SH-SY5Y (cell line): ENCODE data around the gene SMARCC1.

Experiments used
- GATA2 ChIP-seq: IDR thresholded peaks from 2 replicates; pipeline ENCODE4 v1.6.1; 2011; ENCODE audit warnings: mild to moderate bottlenecking, low read depth, low read length
- GATA3 ChIP-seq: IDR thresholded peaks from 2 replicates; pipeline ENCODE4 v1.6.1; 2011; ENCODE audit warnings: low read depth, mild to moderate bottlenecking, low read length, moderate library complexity

DNA sequence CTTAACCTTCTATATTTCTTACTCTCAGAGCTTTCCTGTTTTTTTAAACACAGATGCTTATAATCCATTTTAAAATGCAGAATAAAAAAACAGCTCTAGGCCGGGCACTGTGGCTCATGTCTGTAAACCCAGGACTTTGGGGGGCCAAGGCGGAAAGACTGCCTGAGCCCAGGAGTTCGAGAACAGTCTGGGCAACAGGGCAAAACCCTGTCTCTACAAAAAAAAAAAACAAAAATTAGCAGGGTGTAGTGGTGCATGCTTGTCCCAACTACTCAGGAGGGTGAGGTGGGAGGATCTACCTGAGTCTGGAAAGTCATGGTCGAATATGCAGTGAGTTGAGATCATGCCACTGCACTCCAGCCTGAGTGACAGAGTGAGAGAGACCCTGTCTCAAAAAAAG is 15.5 kb downstream of the SMARCC1 start:
- TF ChIP-seq GATA2 = no peak
- TF ChIP-seq GATA3 = no peak
